Panc1 (cell line): ENCODE data around the gene ADGRG7. TPM values are rescaled to one million over a fixed set of nuclear protein-coding genes. Genes with fewer than 3 reads are reported as not detected.

ENCODE experiments used
- ATAC-seq: fragments of 200-7000 bp; cut with Tn5 transposase; 2 replicates; pipeline ENCODE4 v1.9.1; 2020; ENCODE audit warnings: mild to moderate bottlenecking, moderate library complexity
- BruUV-seq: library from RNA; stranded (reverse); fragments of 400-500 nt; replicated peaks from 2 replicates; lab custom pipeline; 2021; lab: Mats Ljungman, UMichigan
- CTCF ChIA-PET: fragments of 300-600 bp; sonication (Branson Sonifier 250); formaldehyde crosslinking; loops from one replicate; lab custom pipeline; 2022; ENCODE audit warnings: antibody characterized with exemption; lab: Charles Lee
- POLR2A ChIA-PET: fragments of 300-600 bp; sonication (Branson Sonifier 250); formaldehyde crosslinking; loops from one replicate; lab custom pipeline; 2022; ENCODE audit warnings: antibody characterized with exemption; lab: Charles Lee
- DNase-seq: peaks from one replicate; pipeline ENCODE4 v3.0.0-alpha.2; 2010; ENCODE audit warnings: low read depth, low spot score
- H3K27ac ChIP-seq: 2 replicates; pipeline ENCODE4 v1.5.1; 2011; ENCODE audit warnings: mild to moderate bottlenecking, low read length, inconsistent platforms
- H3K27me3 ChIP-seq: fragments of 200-500 bp; sonication (Bioruptor generic); 2 replicates; pipeline ENCODE4 v1.6.0; 2014; ENCODE audit warnings: low read length, inconsistent platforms; ENCODE audit not compliant: control insufficient read depth, insufficient read depth
- H3K36me3 ChIP-seq: fragments of 200-500 bp; sonication (Bioruptor generic); 2 replicates; pipeline ENCODE4 v1.5.1; 2014; ENCODE audit warnings: inconsistent platforms, mild to moderate bottlenecking, low read length, moderate library complexity; ENCODE audit not compliant: control insufficient read depth, insufficient read depth
- H3K4me1 ChIP-seq: 2 replicates; pipeline ENCODE4 v1.5.1; 2011; ENCODE audit warnings: inconsistent platforms, mild to moderate bottlenecking, low read length, moderate library complexity; ENCODE audit not compliant: control insufficient read depth, insufficient read depth
- H3K4me3 ChIP-seq, 2 experiments: 2 replicates each; pipeline ENCODE4 v1.5.1; 2011 to 2012; ENCODE audit warnings: low read depth in 2 of 2, low read length in 2 of 2, mild to moderate bottlenecking in 2 of 2, inconsistent platforms in 1 of 2, moderate library complexity in 1 of 2
- H3K9me3 ChIP-seq: fragments of 200-500 bp; sonication (Bioruptor generic); 2 replicates; pipeline ENCODE4 v1.5.1; 2014; ENCODE audit warnings: low read depth, mild to moderate bottlenecking, inconsistent platforms, low read length, moderate library complexity; ENCODE audit not compliant: control insufficient read depth, insufficient read depth
- CTCF ChIP-seq: fragments of 450-650 bp; IDR thresholded peaks from 2 replicates; pipeline ENCODE4 v1.5.1; 2017; ENCODE audit warnings: mild to moderate bottlenecking
- POLR2AphosphoS5 ChIP-seq: IDR thresholded peaks from 2 replicates; pipeline ENCODE4 v1.6.1; 2012; ENCODE audit warnings: mild to moderate bottlenecking, low read depth, low read length, moderate library complexity
- REST ChIP-seq, 2 experiments: IDR thresholded peaks; 2 replicates each; pipeline ENCODE4 v1.6.1; 2011 to 2012; ENCODE audit warnings: low read depth in 2 of 2, control low read depth in 1 of 2, low read length in 1 of 2, mild to moderate bottlenecking in 1 of 2, moderate library complexity in 1 of 2; ENCODE audit not compliant: insufficient read depth in 1 of 2
- SIN3A ChIP-seq: IDR thresholded peaks from 2 replicates; pipeline ENCODE4 v1.6.1; 2012; ENCODE audit warnings: low read depth, mild to moderate bottlenecking, low read length, moderate library complexity, borderline replicate concordance; ENCODE audit not compliant: insufficient read depth
- TCF7L2 ChIP-seq: IDR thresholded peaks from 2 replicates; pipeline ENCODE4 v1.6.1; 2011; ENCODE audit warnings: mild to moderate bottlenecking, low read depth, low read length, inconsistent platforms
- in situ Hi-C: cut with HindIII; loops from 2 replicates; pipeline ENCODE4 v1.10.0; 2016; ENCODE audit warnings: low sequenced_read_pairs, low pct_unique_long_range_greater_than_20kb
- intact Hi-C: fragments of 100-400 bp; cut with micrococcal nuclease; formaldehyde crosslinking; loops from one replicate; pipeline ENCODE4 v1.10.0; 2022; ENCODE audit not compliant: unreplicated experiment
- total RNA-seq: library from RNA; stranded (reverse); gene quantifications from one replicate; pipeline ENCODE4 v1.2.1, GENCODE V29; 2021; ENCODE audit not compliant: unreplicated experiment

Gene ADGRG7
- total RNA-seq, 1 experiment from 2014 or later = not detected

GRCh38 chr3:100563652-100564211 lies 45.7 kb upstream of the ADGRG7 start:
- ChIA-PET CTCF (no interaction called here), POLR2A (no interaction called here)
- no peak for ATAC-seq
- TF ChIP-seq TCF7L2 (no peak), SIN3A (no peak), POLR2AphosphoS5 (no peak), REST (IDR thresholded peaks at IDR 0.05; ENCODE audit: insufficient read depth in 1 of 2, low read depth in 2 of 2, low read length in 1 of 2) (no peak), CTCF (no peak)
- DNase-seq = no peak
- in situ Hi-C loops (no loop called here), intact Hi-C loops (no loop called here)
- H3K27me3 ChIP-seq = no peaks in the 10 kb centered on the region
- no TSS peak for BruUV-seq
- no peak overlapping the region for H3K27ac ChIP-seq
- no peaks in the 10 kb centered on the region for H3K9me3 ChIP-seq
- no peaks in the 10 kb centered on the region for H3K36me3 ChIP-seq
- H3K4me1 ChIP-seq = no peaks in the 10 kb centered on the region
- no peak overlapping the region for H3K4me3 ChIP-seq

GRCh38 chr3:100570811-100571210 lies 38.6 kb upstream of the ADGRG7 start:
- Histone ChIP-seq H3K4me3 (no peak overlapping the region), H3K4me1 (no peaks in the 10 kb centered on the region), H3K27me3 (no peaks in the 10 kb centered on the region), H3K36me3 (no peaks in the 10 kb centered on the region), H3K9me3 (no peaks in the 10 kb centered on the region), H3K27ac (no peak overlapping the region)
- in situ Hi-C loops = no loop called here
- CTCF ChIA-PET = interaction anchor here (0.6 kb wide), 1 partner anchor 76 kb away, joined by 4 read pairs; no protein-coding TSS in a partner anchor
- BruUV-seq = no TSS peak
- ATAC-seq (no peak), DNase-seq (no peak)
- intact Hi-C loops = no loop called here
- TF ChIP-seq SIN3A (no peak), POLR2AphosphoS5 (no peak), REST (IDR thresholded peaks at IDR 0.05; ENCODE audit: insufficient read depth in 1 of 2, low read depth in 2 of 2, low read length in 1 of 2) (no peak), CTCF (no peak)
- POLR2A ChIA-PET = no interaction called here
